HG02943 (cell line): ENCODE data around the gene RHEB.
A peak's percentile ranks its signal among the peaks of the same experiment; 100 is the strongest.

Experiments used
- ATAC-seq: cut with Tn5 transposase; IDR thresholded peaks from one replicate; pipeline ENCODE4 v1.9.1; 2021; ENCODE audit warnings: mild to moderate bottlenecking, low read depth, moderate library complexity; ENCODE audit not compliant: unreplicated experiment

The RHEB gene

GRCh38 chr7:151519765-151520418, at the start of gene RHEB:
Gene RHEB (minus strand): TSS chr7:151519895. CDS start chr7:151519511, 384 bp downstream.
- ATAC-seq = peak; percentile 83

- ATAC-seq = no peak
Measured at GRCh38 chr7:151566897-151567320, 47.2 kb upstream of the RHEB start.

- no peak for ATAC-seq
Measured at GRCh38 chr7:151565541-151565940, 45.8 kb upstream of the RHEB start.

GRCh38 chr7:151560243-151560642, 40.5 kb upstream of the RHEB start:
- no peak for ATAC-seq

- ATAC-seq = no peak
Measured at GRCh38 chr7:151559557-151560183, 40.0 kb upstream of the RHEB start.

GRCh38 chr7:151558575-151558974, 38.9 kb upstream of the RHEB start:
- no peak for ATAC-seq

GRCh38 chr7:151556592-151556991, 36.9 kb upstream of the RHEB start:
- ATAC-seq = no peak

- ATAC-seq = no peak
Measured at GRCh38 chr7:151553356-151553755, 33.7 kb upstream of the RHEB start.

GRCh38 chr7:151552352-151553028, 32.8 kb upstream of the RHEB start:
- ATAC-seq = no peak

GRCh38 chr7:151551820-151552219, 32.1 kb upstream of the RHEB start:
- no peak for ATAC-seq

- no peak for ATAC-seq
Measured at GRCh38 chr7:151550656-151551286, 31.1 kb upstream of the RHEB start.

GRCh38 chr7:151549644-151550043, 29.9 kb upstream of the RHEB start:
- no peak for ATAC-seq

- ATAC-seq = no peak
Measured at GRCh38 chr7:151549083-151549482, 29.4 kb upstream of the RHEB start.

- no peak for ATAC-seq
Measured at GRCh38 chr7:151544183-151544582, 24.5 kb upstream of the RHEB start.

- no peak for ATAC-seq
Measured at GRCh38 chr7:151542606-151543130, 23.0 kb upstream of the RHEB start.

GRCh38 chr7:151541709-151542499, 22.2 kb upstream of the RHEB start:
- no peak for ATAC-seq

- ATAC-seq = no peak
Measured at GRCh38 chr7:151540146-151540545, 20.5 kb upstream of the RHEB start.

GRCh38 chr7:151539088-151539671, 19.5 kb upstream of the RHEB start:
- no peak for ATAC-seq

- ATAC-seq = no peak
Measured at GRCh38 chr7:151537818-151538561, 18.3 kb upstream of the RHEB start.
